GM18951 (cell line): ENCODE measurements around the gene SNX25.
"Not testable (repeated sequence)": the region's sequence is repeated elsewhere in the genome, so short reads cannot be mapped to it uniquely, and the experiment has no call there.

Source experiments
- POLR2A ChIP-seq: IDR thresholded peaks from 4 replicates; pipeline ENCODE4 v1.6.1; 2011; ENCODE audit warnings: mild to moderate bottlenecking; ENCODE audit not compliant: insufficient read length, insufficient read depth; ENCODE audit errors: extremely low read depth
- in situ Hi-C: fragments of 300-500 bp; cut with MboI; formaldehyde crosslinking; loops from one replicate; pipeline ENCODE4 v1.12.0; 2022; ENCODE audit warnings: low sequenced_read_pairs, mixed read lengths, inconsistent platforms; ENCODE audit not compliant: unreplicated experiment

SNX25 gene

DNA sequence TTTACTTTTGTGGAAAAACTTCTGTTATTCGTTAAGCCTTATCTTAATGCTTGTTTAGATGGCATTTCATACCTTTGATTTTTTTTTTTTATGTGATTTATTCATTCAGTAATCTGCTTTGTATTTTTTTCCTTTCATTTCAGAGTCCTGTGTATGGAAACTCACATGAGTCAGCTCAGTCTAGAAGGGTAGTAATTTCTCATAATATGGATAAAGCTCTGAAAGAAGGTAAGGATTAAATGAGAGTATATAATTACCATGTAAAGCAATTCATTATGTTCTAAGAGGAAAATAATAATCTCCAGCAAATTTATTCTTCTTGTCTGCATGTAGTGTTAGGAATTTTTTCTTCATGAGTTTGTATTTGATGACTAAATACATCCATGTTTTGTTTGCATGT, 37.8 kb downstream of the SNX25 start:
- in situ Hi-C loops: no loop called here
- no peak for TF ChIP-seq POLR2A

DNA sequence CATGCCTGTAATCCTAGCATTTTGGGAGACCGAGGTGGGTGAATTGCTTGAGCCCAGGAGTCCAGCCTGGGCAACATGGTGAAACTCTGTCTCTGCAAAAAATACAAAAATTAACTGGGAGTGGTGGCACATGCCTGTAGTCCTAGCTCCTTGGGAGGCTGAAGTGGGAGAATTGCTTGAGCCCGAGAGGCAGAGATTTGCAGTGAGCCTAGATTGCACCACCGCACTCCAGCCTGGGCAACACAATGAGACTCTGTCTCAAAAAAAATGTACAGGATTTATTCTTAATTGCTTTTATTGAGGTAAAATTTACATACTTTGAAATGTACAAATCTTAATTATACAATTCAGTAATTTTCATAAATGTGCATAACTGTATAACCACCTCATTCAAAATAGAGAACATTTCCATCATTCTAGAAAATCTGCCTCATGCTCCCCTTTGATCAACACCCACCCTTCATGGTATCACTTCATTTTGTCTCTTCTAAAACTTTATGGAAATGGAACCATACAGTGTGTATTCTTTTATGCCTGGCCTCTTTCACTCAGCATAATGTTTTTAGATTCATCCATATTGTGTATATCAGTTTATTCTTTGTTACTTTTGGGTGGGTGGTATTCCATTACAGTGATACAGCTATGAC, 39.1 kb downstream of the SNX25 start:
- in situ Hi-C loops: no loop called here
- TF ChIP-seq POLR2A: no peak

- no peak for TF ChIP-seq POLR2A
- in situ Hi-C loops: no loop called here
Measured at GRCh38 chr4:185249105-185249504, 39.7 kb downstream of the SNX25 start.

DNA sequence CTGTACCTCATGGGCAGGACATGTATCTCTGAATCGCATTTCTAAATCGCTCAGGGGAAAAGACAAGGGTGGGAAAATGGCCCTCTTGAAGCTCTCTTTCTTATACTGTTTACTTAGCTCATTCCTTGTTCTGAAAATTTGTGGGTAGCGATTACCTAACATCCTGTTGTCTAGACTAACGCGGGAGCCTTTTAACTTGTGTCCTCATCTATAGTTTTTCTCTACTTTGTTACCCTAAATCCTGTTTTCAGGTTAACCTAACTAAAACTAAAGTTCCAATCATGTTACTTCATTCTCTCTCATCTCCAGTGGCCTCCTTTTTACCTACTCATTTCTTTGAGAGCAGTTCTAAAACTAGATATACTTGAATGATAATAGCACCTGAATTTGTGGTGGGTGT, 45.0 kb downstream of the SNX25 start:
- TF ChIP-seq POLR2A: no peak
- in situ Hi-C loops: no loop called here

DNA sequence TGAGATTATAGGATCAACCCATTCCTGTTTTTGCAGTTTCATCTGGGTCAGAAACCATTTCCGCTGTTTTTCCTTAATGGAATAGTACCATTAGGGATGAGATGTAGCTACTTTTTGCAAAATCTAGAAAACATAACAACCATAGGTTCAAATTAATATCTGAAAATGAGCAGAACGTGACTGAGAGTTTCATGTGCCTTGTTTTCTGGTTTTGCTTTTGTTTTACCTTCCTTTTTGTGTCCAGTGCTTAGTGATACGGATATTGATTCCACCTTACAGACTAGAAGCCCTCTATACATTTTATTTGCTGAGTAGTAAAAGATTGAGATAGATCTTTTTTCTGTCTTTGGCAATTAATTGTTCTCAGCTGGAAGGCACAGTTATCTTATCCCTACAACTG, 46.5 kb downstream of the SNX25 start:
- TF ChIP-seq POLR2A: no peak
- in situ Hi-C loops: no loop called here

DNA sequence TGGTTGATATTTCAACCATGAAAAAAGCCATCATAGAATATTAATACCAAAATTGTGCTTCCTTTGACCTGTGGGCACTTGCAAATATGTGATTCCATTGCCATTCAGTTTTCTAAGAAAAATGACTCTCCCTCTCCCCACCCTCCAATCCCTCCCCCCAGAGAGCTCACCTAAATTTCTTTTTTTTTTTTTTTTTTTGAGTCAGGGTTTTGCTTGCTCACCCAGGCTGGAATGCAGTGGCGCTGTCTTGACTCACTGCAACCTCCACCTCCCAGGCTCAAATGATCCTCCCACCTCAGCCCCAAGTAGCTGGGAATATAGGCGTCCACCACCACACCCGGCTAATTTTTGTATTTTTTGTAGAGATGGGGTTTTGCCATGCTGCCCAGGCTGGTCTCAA, 47.0 kb downstream of the SNX25 start:
- in situ Hi-C loops: no loop called here
- no peak for TF ChIP-seq POLR2A

GRCh38 chr4:185257086-185257485, 47.7 kb downstream of the SNX25 start:
- in situ Hi-C loops: no loop called here

DNA sequence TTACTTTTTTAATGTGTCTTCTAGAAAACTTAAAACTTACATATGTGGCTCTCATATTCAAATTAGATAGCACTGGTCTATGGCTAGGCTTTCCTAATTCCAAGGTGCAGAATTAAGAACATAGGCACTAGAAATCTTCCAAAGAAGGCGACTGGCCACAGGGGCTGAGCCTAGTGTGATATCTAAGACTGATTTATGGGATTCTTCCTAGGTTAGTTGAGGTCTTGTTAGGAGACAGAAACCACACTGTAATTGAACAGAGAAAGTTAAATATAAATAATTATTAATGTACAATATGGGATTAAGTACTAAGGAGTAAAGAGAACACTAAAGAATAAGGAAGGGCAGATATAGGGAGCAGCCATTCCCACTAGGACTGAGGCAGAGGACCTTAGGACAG, 48.3 kb downstream of the SNX25 start:
- in situ Hi-C loops: no loop called here

More at GRCh38 chr4:185257086-185257485, 47.7 kb downstream of the SNX25 start:
- no peak for TF ChIP-seq POLR2A

DNA sequence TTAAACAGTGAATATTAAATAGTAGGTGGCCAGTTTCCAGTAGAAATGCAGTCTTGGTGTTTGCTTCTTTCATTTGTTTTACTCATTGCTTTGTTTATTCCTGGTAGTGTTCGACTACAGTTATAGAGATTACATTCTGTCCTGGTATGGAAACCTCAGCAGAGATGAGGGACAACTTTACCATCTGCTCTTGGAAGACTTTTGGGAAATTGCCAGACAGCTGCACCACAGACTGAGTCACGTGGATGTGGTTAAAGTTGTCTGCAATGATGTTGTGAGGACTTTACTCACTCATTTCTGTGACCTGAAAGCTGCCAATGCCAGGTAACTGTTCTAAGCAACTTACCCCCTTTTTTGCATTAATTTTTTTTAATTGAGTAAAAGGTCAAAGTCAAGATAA, 49.3 kb downstream of the SNX25 start:
- in situ Hi-C loops: not testable (repeated sequence)

More for the DNA sequence above, 48.3 kb downstream of the SNX25 start:
- no peak for TF ChIP-seq POLR2A

DNA sequence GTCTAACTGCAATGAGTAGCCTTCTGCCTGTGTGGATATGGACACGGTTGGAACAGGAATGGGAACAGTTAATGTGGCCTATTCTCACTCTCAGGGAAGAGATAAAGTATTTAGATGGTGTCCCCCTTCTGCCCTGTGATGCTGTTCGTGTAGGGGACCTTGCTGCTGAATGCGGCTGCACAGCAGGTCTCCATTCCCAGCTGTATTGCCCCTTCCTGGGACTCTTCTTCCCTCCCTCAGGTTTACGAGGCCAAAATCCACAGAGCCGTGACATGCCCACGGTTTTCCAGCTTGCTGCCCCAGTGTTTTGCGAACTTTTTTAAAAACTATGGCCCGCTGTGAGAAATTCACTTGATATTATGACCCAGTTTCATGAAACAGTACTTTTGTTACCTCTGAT, 50.3 kb downstream of the SNX25 start:
- no peak for TF ChIP-seq POLR2A
- in situ Hi-C loops: no loop called here

DNA sequence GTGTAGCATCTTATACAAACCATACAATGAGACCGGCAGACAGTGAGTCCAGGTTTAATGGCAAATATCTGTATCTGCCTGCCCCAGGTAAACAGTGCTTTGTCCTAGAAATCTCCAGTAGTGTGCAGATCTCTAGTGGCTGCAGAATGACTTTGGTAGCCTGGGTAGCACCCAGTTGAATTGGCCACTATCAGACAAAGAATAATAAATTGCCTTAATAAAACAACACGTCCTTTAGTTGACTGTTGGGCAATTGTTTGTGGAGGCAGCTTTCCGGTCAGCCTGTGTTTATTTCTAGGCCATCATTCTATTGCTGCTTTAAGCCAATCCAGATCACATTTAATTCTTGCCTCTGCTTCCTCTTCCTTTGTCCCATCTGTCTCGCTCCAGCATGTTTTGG, 52.5 kb downstream of the SNX25 start:
- in situ Hi-C loops: no loop called here
- no peak for TF ChIP-seq POLR2A

- TF ChIP-seq POLR2A: no peak
- in situ Hi-C loops: no loop called here
Measured at GRCh38 chr4:185263419-185263818, 54.0 kb downstream of the SNX25 start.

DNA sequence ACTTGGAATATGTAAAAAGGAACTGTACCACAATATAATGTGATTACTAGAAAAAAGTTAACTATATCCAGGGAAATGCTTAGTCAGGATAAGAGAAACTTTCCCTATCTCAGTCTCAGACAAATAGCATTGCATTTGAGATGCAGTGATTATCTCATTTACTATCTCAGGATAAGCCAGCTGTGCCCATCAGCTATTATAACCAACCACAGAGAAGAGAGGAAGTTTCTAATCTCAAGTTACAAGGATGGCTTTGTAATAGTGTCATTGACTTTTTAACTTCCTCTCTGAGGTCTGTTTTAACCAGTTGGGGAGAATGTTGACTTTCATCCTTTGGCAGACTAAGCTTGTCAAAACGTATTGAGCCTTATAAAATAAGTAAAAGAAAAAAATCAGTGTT, 56.5 kb downstream of the SNX25 start:
- no peak for TF ChIP-seq POLR2A
- in situ Hi-C loops: no loop called here

GRCh38 chr4:185269286-185269685, 59.9 kb downstream of the SNX25 start:
- no peak for TF ChIP-seq POLR2A
- in situ Hi-C loops: no loop called here

- TF ChIP-seq POLR2A: no peak
Measured at GRCh38 chr4:185270037-185270436, 60.6 kb downstream of the SNX25 start.

More at GRCh38 chr4:185270037-185270436, 60.6 kb downstream of the SNX25 start:
- in situ Hi-C loops: no loop called here
